Astrocyte of the cerebellum (primary cell): ENCODE measurements around the gene CTXN2.

ENCODE experiments used
- DNase-seq: peaks from one replicate; pipeline ENCODE4 v3.0.0-alpha.2; 2011; ENCODE audit warnings: low read depth
- H3K4me3 ChIP-seq: 2 replicates; pipeline ENCODE4 v1.5.1; 2011; ENCODE audit warnings: mild to moderate bottlenecking, low read depth, low read length, moderate library complexity
- in situ Hi-C: cut with HindIII; loops from 2 replicates; pipeline ENCODE4 v1.10.0; 2017; ENCODE audit warnings: low sequenced_read_pairs
- TF ChIP-seq, protein P1 (sequence below): IDR thresholded peaks from 2 replicates; pipeline ENCODE4 v1.5.1; 2012; ENCODE audit warnings: low read length, low read depth, moderate library complexity, mild to moderate bottlenecking; ENCODE audit errors: missing control alignments

CTXN2 gene

DNA sequence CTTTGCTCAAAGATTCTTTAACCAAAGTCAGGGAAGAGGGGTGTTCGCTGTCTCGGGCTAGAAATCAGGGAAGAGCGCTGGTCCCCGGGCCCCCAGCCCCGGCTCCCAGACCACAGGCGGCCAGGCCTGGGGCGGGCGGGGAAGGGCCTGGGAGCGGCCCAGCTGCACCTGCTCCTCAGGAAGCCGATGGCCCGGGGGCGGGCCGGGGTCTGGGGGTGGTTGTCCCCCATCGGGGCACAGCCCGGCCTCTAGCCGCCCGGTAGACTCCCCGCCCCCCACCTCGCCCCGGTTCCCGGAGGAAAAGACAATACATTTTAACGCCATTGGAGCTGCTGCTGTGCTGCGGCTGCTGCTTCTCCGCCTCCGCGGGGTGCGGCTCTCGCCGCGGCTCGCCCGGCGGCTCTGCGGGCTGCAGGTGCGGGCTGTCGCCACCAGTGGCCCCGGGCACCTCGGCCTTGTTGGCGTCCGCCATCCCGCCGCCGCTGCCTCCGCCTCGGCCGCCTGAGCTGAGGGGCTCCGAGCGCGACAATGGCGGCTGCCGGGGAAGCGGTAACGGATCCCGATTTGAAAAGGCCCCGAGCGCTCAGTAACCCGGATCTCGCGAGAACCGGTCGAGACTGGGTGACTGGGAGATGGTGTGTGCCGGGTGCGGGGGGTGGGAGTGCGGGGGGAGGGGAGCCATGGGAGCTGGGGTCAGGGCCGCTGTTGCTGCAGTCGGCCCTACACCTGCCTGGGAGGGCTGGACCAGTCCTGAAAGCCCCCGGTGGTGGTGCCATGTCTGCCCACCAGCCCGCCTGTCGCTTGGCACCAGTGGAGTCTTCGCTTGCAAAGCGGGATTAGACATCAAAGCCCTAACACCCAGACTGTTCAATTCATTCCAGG lies 13.5 kb upstream of the CTXN2 start, which contains the start of gene MYEF2:
Gene MYEF2 (minus strand): TSS at position 530 of the 882 bp plus-strand sequence. CDS start 58 bp downstream, at position 472.
- peak; percentile 36 for DNase-seq
- TF ChIP-seq, protein P1, sequence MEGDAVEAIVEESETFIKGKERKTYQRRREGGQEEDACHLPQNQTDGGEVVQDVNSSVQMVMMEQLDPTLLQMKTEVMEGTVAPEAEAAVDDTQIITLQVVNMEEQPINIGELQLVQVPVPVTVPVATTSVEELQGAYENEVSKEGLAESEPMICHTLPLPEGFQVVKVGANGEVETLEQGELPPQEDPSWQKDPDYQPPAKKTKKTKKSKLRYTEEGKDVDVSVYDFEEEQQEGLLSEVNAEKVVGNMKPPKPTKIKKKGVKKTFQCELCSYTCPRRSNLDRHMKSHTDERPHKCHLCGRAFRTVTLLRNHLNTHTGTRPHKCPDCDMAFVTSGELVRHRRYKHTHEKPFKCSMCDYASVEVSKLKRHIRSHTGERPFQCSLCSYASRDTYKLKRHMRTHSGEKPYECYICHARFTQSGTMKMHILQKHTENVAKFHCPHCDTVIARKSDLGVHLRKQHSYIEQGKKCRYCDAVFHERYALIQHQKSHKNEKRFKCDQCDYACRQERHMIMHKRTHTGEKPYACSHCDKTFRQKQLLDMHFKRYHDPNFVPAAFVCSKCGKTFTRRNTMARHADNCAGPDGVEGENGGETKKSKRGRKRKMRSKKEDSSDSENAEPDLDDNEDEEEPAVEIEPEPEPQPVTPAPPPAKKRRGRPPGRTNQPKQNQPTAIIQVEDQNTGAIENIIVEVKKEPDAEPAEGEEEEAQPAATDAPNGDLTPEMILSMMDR, result no peak
- in situ Hi-C loops, result no loop called here
- H3K4me3 ChIP-seq, result peak within 1 kb of the TSS; percentile 61

DNA sequence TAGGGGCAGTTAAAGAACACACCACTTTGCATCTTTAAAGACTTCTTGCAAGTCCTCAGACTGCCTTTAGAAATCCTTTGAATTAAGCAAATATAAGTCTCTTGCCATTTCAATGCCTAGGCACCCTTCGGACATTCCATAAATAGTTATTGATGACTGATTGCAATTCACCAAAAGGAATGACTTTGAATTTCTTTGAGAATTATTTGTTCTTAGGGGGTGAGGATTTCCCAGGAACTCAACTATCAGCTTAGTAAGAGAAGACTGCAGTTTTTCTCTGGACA lies 12.9 kb upstream of the CTXN2 start:
- TF ChIP-seq, protein P1, result no peak
- H3K4me3 ChIP-seq, result peak overlapping the region; percentile 61
- in situ Hi-C loops, result no loop called here
- no peak for DNase-seq

DNA sequence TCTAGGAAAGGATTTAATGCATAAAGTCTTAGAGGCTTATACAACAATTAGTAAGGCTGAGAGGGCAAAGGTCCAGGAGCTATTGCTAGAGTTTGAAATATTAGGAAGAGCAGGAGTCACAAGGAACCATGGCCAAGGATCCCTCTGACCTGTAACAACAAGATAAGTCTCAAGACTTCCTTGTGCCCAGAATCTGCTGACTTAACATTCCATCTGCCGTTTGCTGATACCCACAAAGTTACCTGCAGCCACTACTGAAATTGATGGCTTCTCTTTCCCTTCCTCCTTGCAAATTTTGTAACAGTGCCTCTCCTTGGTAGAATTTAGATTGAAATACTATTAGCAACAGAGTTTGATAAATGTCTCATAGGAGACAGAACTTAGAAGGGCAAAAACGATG lies 8.7 kb upstream of the CTXN2 start:
- no peak overlapping the region for H3K4me3 ChIP-seq
- no peak for DNase-seq
- in situ Hi-C loops, result no loop called here
- TF ChIP-seq, protein P1, result no peak

DNA sequence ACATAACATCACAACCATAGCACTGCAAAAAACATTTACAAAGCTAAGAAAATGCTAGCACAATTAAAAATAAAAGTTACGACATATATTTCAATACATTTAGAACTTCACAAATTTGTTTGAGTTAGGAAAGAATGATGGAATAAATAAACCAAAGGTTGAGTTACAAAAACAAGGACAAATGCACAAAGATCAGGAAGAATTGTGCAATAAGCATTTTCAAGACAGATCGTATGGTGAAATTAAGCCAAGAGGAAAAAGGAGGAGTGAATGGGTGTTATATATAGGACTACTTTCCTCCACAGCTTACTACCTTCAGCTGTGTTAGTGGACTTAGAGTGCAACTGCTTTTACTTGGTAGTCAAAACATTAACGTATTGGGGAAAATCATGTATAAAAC lies 5.9 kb upstream of the CTXN2 start:
- H3K4me3 ChIP-seq, result no peak overlapping the region
- no peak for DNase-seq
- in situ Hi-C loops, result no loop called here
- TF ChIP-seq, protein P1, result no peak

DNA sequence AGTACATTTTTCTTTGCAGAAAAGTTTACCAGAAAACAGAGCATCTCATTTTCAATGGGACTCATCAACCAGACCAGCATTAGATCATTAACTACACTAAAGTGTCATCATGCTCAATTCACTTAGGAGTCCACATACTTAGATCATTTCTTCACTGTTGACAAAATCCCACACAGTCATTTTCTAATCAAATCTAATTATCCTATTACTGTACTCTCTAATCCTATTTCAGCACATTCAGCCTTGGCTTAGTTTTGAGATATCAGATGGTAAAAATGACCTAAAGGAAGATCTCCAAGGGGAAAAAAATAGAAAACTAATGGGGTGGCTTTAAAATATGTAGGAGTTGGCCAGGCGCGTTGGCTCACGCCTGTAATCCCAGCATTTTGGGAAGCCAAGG lies 5.2 kb upstream of the CTXN2 start:
- in situ Hi-C loops, result no loop called here
- no peak for DNase-seq

DNA sequence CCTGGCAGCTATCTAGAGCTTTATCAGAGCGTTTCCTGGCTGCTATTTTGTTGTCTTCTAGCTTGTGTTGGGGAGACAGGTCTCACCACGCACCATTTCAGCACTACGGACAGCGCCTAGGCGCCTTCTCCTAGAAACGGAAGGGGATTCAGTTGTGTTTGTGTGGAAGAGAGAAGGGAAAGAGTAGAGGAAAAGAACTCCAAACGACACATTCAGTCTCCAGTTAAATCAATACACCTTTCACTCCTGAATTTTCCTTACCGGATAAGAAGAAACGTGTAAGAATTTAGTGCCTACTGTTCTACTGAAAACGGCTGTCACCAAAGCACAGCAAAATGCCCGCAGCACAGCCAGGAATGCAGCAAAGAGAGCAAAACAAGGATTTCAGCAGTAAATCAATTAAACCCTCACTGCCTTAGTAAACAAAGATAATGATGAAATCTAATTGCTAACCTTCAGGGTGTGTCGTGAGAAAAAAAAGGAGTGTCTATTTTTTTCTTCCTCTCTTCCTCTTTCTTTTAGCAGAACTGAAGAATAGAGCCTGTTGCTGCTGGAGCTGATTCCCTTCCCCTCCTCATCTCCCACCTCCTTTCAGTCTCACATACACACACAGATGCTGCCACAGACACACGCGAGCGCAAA lies 412 bp upstream of the CTXN2 start:
- H3K4me3 ChIP-seq, result peak overlapping the region; percentile 26

More for the DNA sequence above, 5.2 kb upstream of the CTXN2 start:
- H3K4me3 ChIP-seq, result no peak overlapping the region
- TF ChIP-seq, protein P1, result no peak

More for the DNA sequence above, 412 bp upstream of the CTXN2 start:
- TF ChIP-seq, protein P1, result no peak
- in situ Hi-C loops, result no loop called here
- DNase-seq, result peak; percentile 65
